Measurements from ENCODE around the gene FOXRED2.
"Not testable (repeated sequence)": the region's sequence is repeated elsewhere in the genome, so short reads cannot be mapped to it uniquely, and the experiment has no call there.

The FOXRED2 gene

GRCh38 chr22:36452978-36453607, 53.7 kb downstream of the FOXRED2 start:
- peak overlapping the region; percentile 94 for H3K27ac Mint-ChIP-seq
- H3K9me3 Mint-ChIP-seq; H3K36me3 Mint-ChIP-seq; ATAC-seq; DNase-seq (ENCODE audit: low spot score in 2 of 2): not testable (repeated sequence)
- H3K4me3 Mint-ChIP-seq = peak overlapping the region; percentile 56
- H3K4me1 Mint-ChIP-seq = peaks cover 46% of the 10 kb centered on the region

GRCh38 chr22:36452250-36452977, 54.4 kb downstream of the FOXRED2 start:
- Mint-ChIP-seq H3K4me3 (peak overlapping the region; percentile 56), H3K36me3 (peaks cover 8% of the 10 kb centered on the region), H3K4me1 (peaks cover 50% of the 10 kb centered on the region), H3K9me3 (no peaks in the 10 kb centered on the region), H3K27ac (peak overlapping the region; percentile 94)
- DNase-seq (ENCODE audit: low spot score in 2 of 2) (no peak), ATAC-seq (peak; percentile 39)

DNA sequence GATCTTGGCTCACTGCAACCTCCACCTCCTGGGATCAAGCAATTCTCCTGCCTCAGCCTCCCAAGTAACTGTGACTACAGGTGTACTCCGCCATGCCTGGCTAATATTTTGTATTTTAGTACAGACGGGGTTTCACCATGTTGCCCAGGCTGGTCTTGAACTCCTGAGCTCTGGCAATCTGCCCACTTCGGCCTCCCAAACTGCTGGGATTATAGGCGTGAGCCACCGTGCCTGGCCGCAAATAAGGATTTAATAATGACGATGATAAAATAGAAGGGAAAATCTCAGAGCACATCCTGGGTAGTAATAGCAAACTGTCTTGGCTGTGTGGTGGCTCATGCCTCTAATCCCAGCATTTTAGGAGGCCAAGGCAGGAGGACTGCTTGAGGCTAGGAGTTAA, 55.9 kb downstream of the FOXRED2 start:
- not testable (repeated sequence) for DNase-seq (ENCODE audit: low spot score in 2 of 2); H3K9me3 Mint-ChIP-seq; H3K36me3 Mint-ChIP-seq; ATAC-seq
- H3K27ac Mint-ChIP-seq = peak overlapping the region; percentile 94
- peaks cover 45% of the 10 kb centered on the region for H3K4me1 Mint-ChIP-seq
- peak overlapping the region; percentile 56 for H3K4me3 Mint-ChIP-seq

- no peaks in the 10 kb centered on the region for H3K9me3 Mint-ChIP-seq
- H3K36me3 Mint-ChIP-seq = peaks cover 8% of the 10 kb centered on the region
- no peak overlapping the region for H3K4me3 Mint-ChIP-seq
- H3K4me1 Mint-ChIP-seq = peaks cover 40% of the 10 kb centered on the region
- ATAC-seq = no peak
- H3K27ac Mint-ChIP-seq = peak overlapping the region; percentile 61
- DNase-seq (ENCODE audit: low spot score in 2 of 2) = no peak
Observed at GRCh38 chr22:36449596-36450175, 57.2 kb downstream of the FOXRED2 start.

GRCh38 chr22:36447632-36448031, 59.2 kb downstream of the FOXRED2 start:
- Mint-ChIP-seq H3K4me3 (no peak overlapping the region), H3K4me1 (peaks cover 24% of the 10 kb centered on the region), H3K9me3 (no peaks in the 10 kb centered on the region), H3K36me3 (peaks cover 8% of the 10 kb centered on the region), H3K27ac (peak overlapping the region; percentile 56)
- no peak for ATAC-seq
- no peak for DNase-seq (ENCODE audit: low spot score in 2 of 2)

GRCh38 chr22:36445158-36445668, 61.6 kb downstream of the FOXRED2 start:
- Mint-ChIP-seq H3K4me1 (peaks cover 19% of the 10 kb centered on the region), H3K27ac (no peak overlapping the region), H3K4me3 (no peak overlapping the region), H3K9me3 (no peaks in the 10 kb centered on the region), H3K36me3 (no peaks in the 10 kb centered on the region)
- ATAC-seq (no peak), DNase-seq (ENCODE audit: low spot score in 2 of 2) (no peak)

DNA sequence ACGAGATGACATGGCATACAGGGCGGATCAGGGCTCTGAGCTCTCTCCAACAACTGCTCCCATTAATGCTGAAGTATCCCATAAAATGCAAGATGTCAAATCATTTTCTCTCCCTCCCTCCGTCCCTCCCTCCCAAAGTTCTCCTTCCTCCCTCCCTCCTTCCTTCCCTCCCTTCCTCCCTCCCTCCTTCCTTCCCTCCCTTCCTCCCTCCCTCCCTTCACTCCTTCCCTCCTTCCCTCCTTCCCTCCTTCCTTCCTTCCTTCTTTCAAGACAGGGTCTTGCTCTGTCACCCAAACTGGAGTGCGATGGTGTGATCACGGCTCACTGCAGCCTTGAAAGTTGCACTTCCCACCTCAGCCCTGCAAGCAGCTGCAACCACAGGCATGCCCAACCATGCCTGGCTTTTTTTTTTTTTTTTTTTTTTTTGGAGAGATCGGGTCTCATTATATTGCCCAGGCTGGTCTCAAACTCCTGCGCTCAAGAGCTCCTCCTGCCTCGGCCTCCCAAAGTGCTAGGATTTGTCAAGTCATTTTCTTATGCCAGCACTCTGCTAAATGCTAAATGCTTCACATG, 63.6 kb downstream of the FOXRED2 start:
- ATAC-seq (no peak), DNase-seq (ENCODE audit: low spot score in 2 of 2) (no peak)
- Mint-ChIP-seq H3K36me3 (no peaks in the 10 kb centered on the region), H3K4me3 (no peak overlapping the region), H3K9me3 (no peaks in the 10 kb centered on the region), H3K4me1 (peaks cover 20% of the 10 kb centered on the region), H3K27ac (peak overlapping the region; percentile 76)

DNA sequence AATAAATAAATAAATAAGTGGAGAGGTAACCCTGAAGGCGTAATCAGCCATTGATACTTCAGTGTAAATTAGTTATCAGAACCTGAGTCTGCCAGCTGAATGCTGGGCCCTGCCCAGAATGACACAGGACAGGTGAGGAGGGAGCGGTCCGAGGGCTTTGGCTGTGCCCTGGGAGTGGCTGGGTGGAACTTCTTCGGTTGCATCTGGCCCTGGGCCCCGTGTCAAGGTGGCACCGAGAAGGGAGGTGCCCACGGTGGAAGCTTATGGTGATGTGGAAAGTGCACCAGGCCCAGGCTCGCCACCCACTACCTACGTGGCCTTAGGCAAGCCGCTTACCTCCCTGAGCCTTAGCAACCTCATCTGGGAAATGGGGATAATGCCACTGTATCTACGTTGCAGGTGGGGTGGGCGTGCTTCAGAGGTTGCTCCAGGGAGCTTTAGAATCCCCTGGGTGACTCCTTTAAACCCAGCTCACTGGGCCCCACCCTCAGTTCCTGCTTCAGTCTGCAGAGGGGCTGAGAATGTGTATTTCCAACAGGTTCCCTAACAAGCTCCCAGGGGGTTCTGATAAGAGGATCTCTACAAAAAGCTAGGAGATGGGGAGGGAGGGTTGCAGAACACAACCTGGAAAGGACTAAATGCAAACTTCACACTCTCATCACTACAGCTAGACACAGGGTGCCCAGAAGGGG, 64.2 kb downstream of the FOXRED2 start:
- Mint-ChIP-seq H3K4me1 (peaks cover 19% of the 10 kb centered on the region), H3K4me3 (no peak overlapping the region), H3K27ac (no peak overlapping the region), H3K36me3 (no peaks in the 10 kb centered on the region), H3K9me3 (no peaks in the 10 kb centered on the region)
- DNase-seq (ENCODE audit: low spot score in 2 of 2) (no peak), ATAC-seq (no peak)

GRCh38 chr22:36440429-36441002, 66.3 kb downstream of the FOXRED2 start:
- ATAC-seq (peak; percentile 76), DNase-seq (ENCODE audit: low spot score in 2 of 2) (no peak)
- Mint-ChIP-seq H3K4me1 (peaks cover 26% of the 10 kb centered on the region), H3K27ac (peak overlapping the region; percentile 20), H3K4me3 (no peak overlapping the region), H3K9me3 (no peaks in the 10 kb centered on the region), H3K36me3 (peaks cover 6% of the 10 kb centered on the region)

GRCh38 chr22:36439481-36440271, 67.2 kb downstream of the FOXRED2 start:
- Mint-ChIP-seq H3K36me3 (peaks cover 12% of the 10 kb centered on the region), H3K4me3 (no peak overlapping the region), H3K4me1 (peaks cover 34% of the 10 kb centered on the region), H3K9me3 (no peaks in the 10 kb centered on the region), H3K27ac (peak overlapping the region; percentile 20)
- peak; percentile 49 for ATAC-seq
- no peak for DNase-seq (ENCODE audit: low spot score in 2 of 2)
